Activated CD4-positive, alpha-beta T cell treated with anti-CD3 and anti-CD28 coated beads for 36 hours (primary cell): ENCODE results near the gene COL1A1. TPM values are rescaled to one million over a fixed set of nuclear protein-coding genes. Genes with fewer than 3 reads are reported as not detected.

ENCODE experiments used
- ATAC-seq: fragments of 200-7000 bp; cut with Tn5 transposase; one replicate; pipeline ENCODE4 v1.10.0; 2021; ENCODE audit warnings: mild to moderate bottlenecking, moderate library complexity
- CTCF ChIA-PET: fragments of 350-600 bp; sonication (Branson Sonifier 250); formaldehyde crosslinking; loops from one replicate; lab custom pipeline; 2021; ENCODE audit warnings: antibody characterized with exemption; lab: Charles Lee
- POLR2A ChIA-PET: fragments of 350-600 bp; sonication (Branson Sonifier 250); formaldehyde crosslinking; loops from one replicate; lab custom pipeline; 2021; ENCODE audit warnings: antibody characterized with exemption, inconsistent platforms; lab: Charles Lee
- DNase-seq: peaks from one replicate; pipeline ENCODE4 v3.0.0-alpha.2; 2020
- H3K27ac Mint-ChIP-seq: one replicate; pipeline ENCODE4 v1.8.0; 2021; ENCODE audit warnings: mixed read lengths
- H3K27me3 Mint-ChIP-seq: one replicate; pipeline ENCODE4 v1.8.0; 2021; ENCODE audit warnings: mixed read lengths
- H3K36me3 Mint-ChIP-seq: one replicate; pipeline ENCODE4 v1.8.0; 2021; ENCODE audit warnings: low read depth, mixed read lengths
- H3K4me1 Mint-ChIP-seq: one replicate; pipeline ENCODE4 v1.8.0; 2021; ENCODE audit warnings: mixed read lengths
- H3K4me3 Mint-ChIP-seq: one replicate; pipeline ENCODE4 v1.8.0; 2021; ENCODE audit warnings: mild to moderate bottlenecking, moderate library complexity, mixed read lengths
- H3K9me3 Mint-ChIP-seq: one replicate; pipeline ENCODE4 v1.8.0; 2021; ENCODE audit warnings: low read depth, mixed read lengths
- intact Hi-C, 2 experiments: fragments of 100-400 bp; cut with DNase I in 1 of 2; cut with micrococcal nuclease in 1 of 2; formaldehyde crosslinking; loops; one replicate each; pipeline versions ENCODE4 v1.14.2 to v1.15.1; 2022 to 2024; cut with DNase I, micrococcal nuclease
- total RNA-seq, 2 experiments: library from RNA; stranded (reverse); gene quantifications; one replicate each; pipeline ENCODE4 v1.2.3, GENCODE V29; 2021

Gene COL1A1
- under 1 TPM; 0.55 to 0.70 TPM for total RNA-seq

DNA sequence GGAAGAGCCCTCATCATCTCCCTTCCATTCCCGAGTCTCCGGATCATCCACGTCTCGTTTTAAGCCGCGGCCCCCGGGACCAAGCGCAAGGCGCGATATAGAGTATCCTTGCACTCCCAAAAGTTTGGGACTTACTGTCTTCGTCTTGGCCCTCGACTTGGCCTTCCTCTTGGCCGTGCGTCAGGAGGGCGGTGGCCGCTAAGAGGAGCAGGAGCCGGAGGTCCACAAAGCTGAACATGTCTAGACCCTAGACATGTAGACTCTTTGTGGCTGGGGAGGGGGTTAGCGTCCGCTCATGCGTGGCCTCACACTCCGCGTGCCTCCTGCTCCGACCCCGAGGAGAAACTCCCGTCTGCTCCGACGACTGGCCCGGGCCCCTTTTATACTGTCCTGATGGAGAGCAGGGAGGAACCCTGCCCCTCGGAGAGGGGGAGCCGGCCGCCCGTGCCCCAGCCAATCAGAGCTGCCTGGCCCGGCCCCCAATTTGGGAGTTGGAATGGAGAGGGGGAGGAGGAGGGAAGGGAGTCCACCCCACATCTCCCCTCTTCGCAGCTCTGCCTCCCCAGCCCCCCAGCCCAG is at the start of gene COL1A1:
Gene COL1A1 (minus strand): TSS at position 356 of the 579 bp plus-strand sequence. CDS start 118 bp downstream, at position 238.
- ChIA-PET POLR2A (interaction anchor here (1.2 kb wide), 1 partner anchor 12 kb away, joined by 3 read pairs; no protein-coding TSS in a partner anchor), CTCF (interaction anchor here (0.6 to 7.3 kb wide), 25 partner anchors 8 to 225 kb away, joined by 3 to 200 read pairs (median 4); partner anchors contain the start of genes TMEM92 and XYLT2)
- no peak for DNase-seq
- Mint-ChIP-seq H3K27me3 (peaks cover 47% of the 10 kb centered on the region), H3K27ac (no peak within 1 kb of the TSS), H3K9me3 (no peaks in the 10 kb centered on the region), H3K4me1 (peaks cover 16% of the 10 kb centered on the region), H3K4me3 (peak within 1 kb of the TSS; percentile 53), H3K36me3 (no peaks in the 10 kb centered on the region)
- no peak for ATAC-seq
- intact Hi-C loops, result loop anchor here in 1 of 2 experiments (1.0 kb wide), 1 partner anchor 69 kb away; no protein-coding TSS in a partner anchor

DNA sequence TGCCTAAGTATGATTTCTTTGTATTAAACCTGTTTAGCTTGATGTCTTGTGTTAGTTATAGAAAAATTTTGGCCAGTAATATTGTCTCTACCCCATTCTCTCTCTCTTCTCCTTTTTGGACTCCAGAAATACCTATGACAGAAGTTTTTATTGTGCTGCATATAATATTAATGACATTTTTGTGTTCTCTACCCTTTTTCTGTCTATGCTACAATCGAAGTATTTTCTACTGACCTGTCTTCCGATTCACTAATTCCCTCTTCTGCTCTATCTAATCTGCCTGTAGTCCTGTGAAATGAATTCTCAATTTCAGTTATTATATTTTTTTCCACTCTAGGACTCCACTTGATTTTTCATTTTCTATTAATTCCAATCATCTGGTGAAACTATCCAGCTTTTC is 46.8 kb upstream of the COL1A1 start:
- ChIA-PET POLR2A (no interaction called here), CTCF (interaction anchor here (0.6 to 0.9 kb wide), 2 partner anchors 222 to 239 kb away, joined by 3 read pairs; no protein-coding TSS in a partner anchor)
- ATAC-seq (no peak), DNase-seq (no peak)
- Mint-ChIP-seq H3K4me3 (no peak overlapping the region), H3K9me3 (peaks cover 13% of the 10 kb centered on the region), H3K27ac (no peak overlapping the region), H3K36me3 (no peaks in the 10 kb centered on the region), H3K27me3 (peaks cover 27% of the 10 kb centered on the region), H3K4me1 (no peaks in the 10 kb centered on the region)
- intact Hi-C loops, result no loop called here

DNA sequence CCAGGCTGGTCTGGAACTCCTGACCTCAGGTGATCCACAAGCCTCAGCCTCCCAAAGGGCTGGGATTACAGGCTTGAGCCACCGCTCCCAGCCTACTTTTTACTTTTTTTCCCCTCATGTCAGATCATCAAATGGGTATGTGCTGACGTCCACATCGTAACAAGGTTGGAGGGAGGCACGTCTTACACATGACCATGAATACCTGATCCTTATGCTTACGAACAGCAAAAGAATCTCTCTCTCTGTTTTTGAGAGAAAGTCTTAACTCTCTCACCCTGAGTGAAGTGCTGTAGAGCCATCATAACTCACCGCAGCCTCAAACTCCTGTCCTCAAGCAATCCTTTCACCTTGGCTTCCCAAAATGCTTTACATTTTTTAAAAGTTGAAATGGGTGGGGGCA is 43.3 kb upstream of the COL1A1 start:
- POLR2A ChIA-PET, result no interaction called here

GRCh38 chr17:50241431-50241830 is 40.0 kb upstream of the COL1A1 start:
- intact Hi-C loops, result no loop called here
- H3K4me3 Mint-ChIP-seq, result no peak overlapping the region

More for the DNA sequence above, 43.3 kb upstream of the COL1A1 start:
- Mint-ChIP-seq H3K27ac (no peak overlapping the region), H3K4me1 (no peaks in the 10 kb centered on the region), H3K9me3 (peaks cover 11% of the 10 kb centered on the region), H3K27me3 (peaks cover 34% of the 10 kb centered on the region), H3K36me3 (no peaks in the 10 kb centered on the region), H3K4me3 (no peak overlapping the region)
- intact Hi-C loops, result no loop called here
- CTCF ChIA-PET, result no interaction called here
- no peak for DNase-seq
- ATAC-seq, result no peak

DNA sequence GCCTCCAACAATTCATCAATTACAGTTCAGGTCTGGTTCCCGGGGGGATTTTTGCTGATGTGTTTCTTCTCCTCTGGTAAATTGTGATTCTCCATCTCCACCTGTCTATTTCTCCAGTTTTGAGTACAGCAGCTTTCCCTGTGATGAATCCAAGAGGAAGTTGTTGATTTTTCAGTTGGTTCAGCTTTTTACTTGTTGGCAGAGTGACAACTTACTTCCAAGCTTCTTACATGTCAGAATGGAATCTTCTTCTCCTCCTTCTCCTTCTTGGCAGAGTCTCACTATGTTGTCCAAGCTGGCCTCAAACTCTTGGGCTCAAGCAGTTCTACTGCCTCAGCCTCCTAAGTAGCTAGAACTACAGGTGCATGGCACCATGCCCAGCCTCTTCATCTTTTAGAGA is 39.4 kb upstream of the COL1A1 start:
- intact Hi-C loops, result no loop called here
- no peak for ATAC-seq
- POLR2A ChIA-PET, result no interaction called here
- no peak overlapping the region for H3K4me3 Mint-ChIP-seq
- H3K27me3 Mint-ChIP-seq, result peaks cover 30% of the 10 kb centered on the region
- no peak overlapping the region for H3K27ac Mint-ChIP-seq
- H3K36me3 Mint-ChIP-seq, result no peaks in the 10 kb centered on the region
- DNase-seq, result no peak
- H3K4me1 Mint-ChIP-seq, result no peaks in the 10 kb centered on the region
- CTCF ChIA-PET, result interaction anchor here (0.7 to 2.3 kb wide), 4 partner anchors 23 to 261 kb away, joined by 3 to 12 read pairs (median 6); no protein-coding TSS in a partner anchor
- no peaks in the 10 kb centered on the region for H3K9me3 Mint-ChIP-seq

More at GRCh38 chr17:50241431-50241830, 40.0 kb upstream of the COL1A1 start:
- H3K36me3 Mint-ChIP-seq, result no peaks in the 10 kb centered on the region
- no peak overlapping the region for H3K27ac Mint-ChIP-seq
- no peaks in the 10 kb centered on the region for H3K4me1 Mint-ChIP-seq
- ATAC-seq, result no peak
- H3K9me3 Mint-ChIP-seq, result no peaks in the 10 kb centered on the region
- ChIA-PET CTCF (interaction anchor here (1.4 to 2.3 kb wide), 3 partner anchors 23 to 41 kb away, joined by 3 to 12 read pairs (median 8); no protein-coding TSS in a partner anchor), POLR2A (no interaction called here)
- peaks cover 30% of the 10 kb centered on the region for H3K27me3 Mint-ChIP-seq
- no peak for DNase-seq

DNA sequence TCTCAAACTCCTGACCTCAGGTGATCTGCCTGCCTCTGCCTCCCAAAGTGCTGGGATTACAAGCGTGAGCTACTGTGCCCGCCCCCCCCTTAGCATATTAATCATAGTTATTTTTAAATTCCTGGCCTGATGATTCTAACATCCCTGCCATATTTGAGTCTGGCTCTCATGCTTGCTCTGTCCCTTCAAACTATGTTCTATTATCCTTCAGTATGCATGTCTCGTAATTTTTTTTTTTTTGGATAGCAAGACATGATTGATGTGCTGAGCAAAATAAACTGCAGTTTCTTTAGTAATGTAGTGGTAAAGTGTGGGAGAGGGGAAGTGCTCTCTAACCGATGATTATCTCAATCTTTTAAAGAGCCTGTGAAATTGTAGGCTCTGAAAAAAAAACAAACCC is 38.5 kb upstream of the COL1A1 start:
- H3K4me3 Mint-ChIP-seq, result no peak overlapping the region
- intact Hi-C loops, result no loop called here
- H3K27me3 Mint-ChIP-seq, result peaks cover 34% of the 10 kb centered on the region
- CTCF ChIA-PET, result interaction anchor here (2.1 to 2.3 kb wide), 2 partner anchors 22 to 26 kb away, joined by 8 to 12 read pairs; no protein-coding TSS in a partner anchor
- no peak overlapping the region for H3K27ac Mint-ChIP-seq
- H3K4me1 Mint-ChIP-seq, result no peaks in the 10 kb centered on the region
- DNase-seq, result no peak
- ATAC-seq, result no peak
- H3K36me3 Mint-ChIP-seq, result no peaks in the 10 kb centered on the region
- POLR2A ChIA-PET, result interaction anchor here (0.6 kb wide), 1 partner anchor 90 kb away, joined by 6 read pairs; no protein-coding TSS in a partner anchor
- no peaks in the 10 kb centered on the region for H3K9me3 Mint-ChIP-seq

GRCh38 chr17:50238601-50239280 is 37.3 kb upstream of the COL1A1 start:
- H3K36me3 Mint-ChIP-seq, result no peaks in the 10 kb centered on the region
- H3K27ac Mint-ChIP-seq, result no peak overlapping the region
- ChIA-PET CTCF (interaction anchor here (1.0 kb wide), 1 partner anchor 24 kb away, joined by 5 read pairs; no protein-coding TSS in a partner anchor), POLR2A (interaction anchor here (0.7 kb wide), 1 partner anchor 65 kb away, joined by 3 read pairs; no protein-coding TSS in a partner anchor)
- DNase-seq, result no peak
- ATAC-seq, result no peak
- peaks cover 31% of the 10 kb centered on the region for H3K27me3 Mint-ChIP-seq
- H3K9me3 Mint-ChIP-seq, result no peaks in the 10 kb centered on the region
- no peaks in the 10 kb centered on the region for H3K4me1 Mint-ChIP-seq
- no peak overlapping the region for H3K4me3 Mint-ChIP-seq
- intact Hi-C loops, result no loop called here

GRCh38 chr17:50237901-50238300 is 36.5 kb upstream of the COL1A1 start:
- H3K4me3 Mint-ChIP-seq, result no peak overlapping the region
- ATAC-seq (no peak), DNase-seq (no peak)
- no peaks in the 10 kb centered on the region for H3K36me3 Mint-ChIP-seq
- intact Hi-C loops, result no loop called here
- no peak overlapping the region for H3K27ac Mint-ChIP-seq
- no peaks in the 10 kb centered on the region for H3K4me1 Mint-ChIP-seq
- H3K9me3 Mint-ChIP-seq, result no peaks in the 10 kb centered on the region
- CTCF ChIA-PET, result interaction anchor here (0.7 to 1.2 kb wide), 5 partner anchors 23 to 803 kb away, joined by 3 to 5 read pairs (median 4); no protein-coding TSS in a partner anchor
- H3K27me3 Mint-ChIP-seq, result peaks cover 32% of the 10 kb centered on the region
- POLR2A ChIA-PET, result interaction anchor here (0.6 kb wide), 1 partner anchor 398 kb away, joined by 3 read pairs; no protein-coding TSS in a partner anchor

GRCh38 chr17:50234581-50234980 is 33.1 kb upstream of the COL1A1 start:
- ATAC-seq (no peak), DNase-seq (no peak)
- Mint-ChIP-seq H3K4me1 (no peaks in the 10 kb centered on the region), H3K27me3 (peaks cover 29% of the 10 kb centered on the region), H3K36me3 (no peaks in the 10 kb centered on the region), H3K27ac (no peak overlapping the region), H3K4me3 (no peak overlapping the region), H3K9me3 (no peaks in the 10 kb centered on the region)
- ChIA-PET CTCF (no interaction called here), POLR2A (no interaction called here)
- intact Hi-C loops, result no loop called here

GRCh38 chr17:50225701-50226240 is 24.3 kb upstream of the COL1A1 start:
- ATAC-seq (no peak), DNase-seq (no peak)
- Mint-ChIP-seq H3K4me3 (no peak overlapping the region), H3K27me3 (peaks cover 2% of the 10 kb centered on the region), H3K27ac (no peak overlapping the region), H3K36me3 (no peaks in the 10 kb centered on the region), H3K9me3 (peaks cover 9% of the 10 kb centered on the region), H3K4me1 (peaks cover 4% of the 10 kb centered on the region)
- intact Hi-C loops, result no loop called here
- ChIA-PET CTCF (interaction anchor here (0.7 to 1.1 kb wide), 3 partner anchors 9 to 311 kb away, joined by 3 to 5 read pairs (median 3); no protein-coding TSS in a partner anchor), POLR2A (no interaction called here)

- no peak overlapping the region for H3K27ac Mint-ChIP-seq
- ATAC-seq, result no peak
- H3K9me3 Mint-ChIP-seq, result peaks cover 9% of the 10 kb centered on the region
- H3K4me3 Mint-ChIP-seq, result no peak overlapping the region
- intact Hi-C loops, result no loop called here
- no peak for DNase-seq
- peaks cover 4% of the 10 kb centered on the region for H3K4me1 Mint-ChIP-seq
- ChIA-PET CTCF (interaction anchor here (1.3 kb wide), 1 partner anchor 21 kb away, joined by 3 read pairs; the partner anchor contains the start of gene COL1A1), POLR2A (no interaction called here)
- H3K27me3 Mint-ChIP-seq, result no peaks in the 10 kb centered on the region
- no peaks in the 10 kb centered on the region for H3K36me3 Mint-ChIP-seq
Measured at GRCh38 chr17:50222922-50223321, 21.5 kb upstream of the COL1A1 start.
